Mucosa of descending colon (tissue), 3 donors: ENCODE measurements around the gene NUS1. TPM values are rescaled to one million over a fixed set of nuclear protein-coding genes. Genes with fewer than 3 reads are reported as not detected.
"Not testable (repeated sequence)": the region's sequence is repeated elsewhere in the genome, so short reads cannot be mapped to it uniquely, and the experiment has no call there.

Experiments used
- ATAC-seq: fragments of 200-7000 bp; cut with Tn5 transposase; one replicate; pipeline ENCODE4 v1.9.1; 2020; ENCODE audit warnings: mild to moderate bottlenecking, moderate library complexity
- DNase-seq, 3 donors: peaks; one replicate each; pipeline ENCODE4 v3.0.0-alpha.2; 2020
- H3K36me3 ChIP-seq: fragments of 200-600 bp; one replicate; pipeline ENCODE4 v1.8.0; 2021; ENCODE audit warnings: low read depth, mild to moderate bottlenecking
- H3K4me1 ChIP-seq: fragments of 200-600 bp; one replicate; pipeline ENCODE4 v1.8.0; 2021; ENCODE audit warnings: low read depth, mild to moderate bottlenecking
- H3K4me3 ChIP-seq: fragments of 200-600 bp; one replicate; pipeline ENCODE4 v1.8.0; 2021; ENCODE audit warnings: mild to moderate bottlenecking
- H3K9me3 ChIP-seq: fragments of 200-600 bp; one replicate; pipeline ENCODE4 v1.8.0; 2021; ENCODE audit warnings: mild to moderate bottlenecking
- CTCF ChIP-seq: fragments of 200-600 bp; IDR thresholded peaks from one replicate; pipeline ENCODE4 v1.8.0; 2022; ENCODE audit warnings: antibody characterized with exemption, mild to moderate bottlenecking
- intact Hi-C, 2 donors: fragments of 100-400 bp; cut with DNase I in 1 of 2; cut with micrococcal nuclease in 1 of 2; formaldehyde crosslinking; loops; one replicate each; pipeline versions ENCODE4 v1.11.0 to v1.11.1; 2022; cut with DNase I, micrococcal nuclease
- total RNA-seq, 3 donors: library from RNA; stranded (reverse); fragmentation: NEBNext Ultra II Directional in 2 of 3; extraction: Animal tissue kit (Norgen Biotek cat#: 25700) in 2 of 3; gene quantifications; one replicate each; pipeline versions ENCODE4 v1.2.1 to v1.2.4, GENCODE V29; 2021 to 2023
- donor health status: DM: no; HTN: no; CAD: no; lungs with moderate emphysema.
- donor health status: DM: no; HTN: no; CAD: no.
- donor health status: DM: no; HTN: yes; CAD: no.

The NUS1 gene
- total RNA-seq, 3 donors from 2014 or later, result 24.2 to 34.8 (median 34.3) TPM

GRCh38 chr6:117728626-117729025 lies 53.4 kb downstream of the NUS1 start:
- TF ChIP-seq CTCF, result no peak
- no peak for ATAC-seq

GRCh38 chr6:117729613-117730012 lies 54.3 kb downstream of the NUS1 start:
- ATAC-seq, result no peak

More at GRCh38 chr6:117728626-117729025, 53.4 kb downstream of the NUS1 start:
- Histone ChIP-seq H3K9me3 (no peaks in the 10 kb centered on the region), H3K4me1 (no peaks in the 10 kb centered on the region), H3K36me3 (no peaks in the 10 kb centered on the region), H3K4me3 (no peak overlapping the region)
- intact Hi-C loops, result no loop called here
- DNase-seq, result no peak

GRCh38 chr6:117733341-117733740 lies 58.1 kb downstream of the NUS1 start:
- no peak for TF ChIP-seq CTCF
- ATAC-seq, result no peak
- Histone ChIP-seq H3K36me3 (no peaks in the 10 kb centered on the region), H3K9me3 (no peaks in the 10 kb centered on the region), H3K4me1 (no peaks in the 10 kb centered on the region), H3K4me3 (no peak overlapping the region)
- no peak for DNase-seq
- intact Hi-C loops, result no loop called here

More at GRCh38 chr6:117729613-117730012, 54.3 kb downstream of the NUS1 start:
- intact Hi-C loops, result no loop called here
- Histone ChIP-seq H3K4me1 (no peaks in the 10 kb centered on the region), H3K9me3 (no peaks in the 10 kb centered on the region), H3K4me3 (no peak overlapping the region), H3K36me3 (no peaks in the 10 kb centered on the region)
- no peak for DNase-seq
- no peak for TF ChIP-seq CTCF

GRCh38 chr6:117739869-117740268 lies 64.6 kb downstream of the NUS1 start:
- intact Hi-C loops, result no loop called here
- no peak for ATAC-seq
- TF ChIP-seq CTCF, result no peak
- Histone ChIP-seq H3K4me1 (no peaks in the 10 kb centered on the region), H3K4me3 (no peak overlapping the region), H3K36me3 (no peaks in the 10 kb centered on the region), H3K9me3 (no peaks in the 10 kb centered on the region)
- no peak for DNase-seq

- ATAC-seq, result no peak
- no peak for TF ChIP-seq CTCF
These were observed 65.3 kb downstream of the NUS1 start for GRCh38 chr6:117740605-117741004.

GRCh38 chr6:117750675-117751074 lies 75.4 kb downstream of the NUS1 start:
- H3K4me1 ChIP-seq, H3K36me3 ChIP-seq, H3K4me3 ChIP-seq, DNase-seq, ATAC-seq, H3K9me3 ChIP-seq, intact Hi-C loops: not testable (repeated sequence)

More at GRCh38 chr6:117740605-117741004, 65.3 kb downstream of the NUS1 start:
- intact Hi-C loops, result no loop called here
- no peak for DNase-seq
- no peaks in the 10 kb centered on the region for H3K9me3 ChIP-seq
- H3K4me1 ChIP-seq, result no peaks in the 10 kb centered on the region
- H3K4me3 ChIP-seq, result no peak overlapping the region
- no peaks in the 10 kb centered on the region for H3K36me3 ChIP-seq

Other genes with a start within 250 kb of the NUS1 start
- gene ROS1, start 249.5 kb upstream of the NUS1 start, total RNA-seq, result 1 to 10 TPM in 2 of 3 donors, under 1 TPM in 1; 0.38 to 1.1 (median 1.0) TPM
- gene DCBLD1, start 192.8 kb upstream of the NUS1 start, total RNA-seq, result 10 to 100 TPM; 11.3 to 16.8 (median 11.4) TPM
- 10 to 100 TPM; 22.7 to 31.4 (median 26.3) TPM for gene GOPC, start 73.0 kb upstream of the NUS1 start, total RNA-seq
- gene SLC35F1, start 231.8 kb downstream of the NUS1 start, total RNA-seq, result 1 to 10 TPM in 1 of 3 donors, under 1 TPM in 2; 0.23 to 6.1 (median 0.29) TPM